Measurements from ENCODE around the gene NRIP1. TPM values are rescaled to one million over a fixed set of nuclear protein-coding genes. Genes with fewer than 3 reads are reported as not detected.
A peak's percentile ranks its signal among the peaks of the same experiment; 100 is the strongest.

NRIP1 gene
- total RNA-seq, 6 donors from 2014 or later, result 10.5 to 47.2 (median 34.8) TPM

GRCh38 chr21:14977814-14978213 is 87.0 kb downstream of the NRIP1 start:
- Histone ChIP-seq H3K4me3 (no peak overlapping the region), H3K9me3 (no peaks in the 10 kb centered on the region), H3K36me3 (peaks cover 0 to 4% (median 0%) of the 10 kb centered on the region in 4 donors), H3K27me3 (no peaks in the 10 kb centered on the region), H3K27ac (no peak overlapping the region), H3K4me1 (peaks cover 0 to 4% (median 1%) of the 10 kb centered on the region in 4 donors)
- DNase-seq, result no peak
- TF ChIP-seq EP300 (IDR thresholded peaks at IDR 0.05) (no peak), POLR2AphosphoS5 (IDR thresholded peaks at IDR 0.05) (no peak), POLR2A (IDR thresholded peaks at IDR 0.05) (no peak), CTCF (IDR thresholded peaks at IDR 0.05) (no peak)
- WGBS, 2 donors, result 91 to 100% methylated on average over 5 of the region's 5 CpGs
- no peak for ATAC-seq (ENCODE audit: low FRiP score in 2 of 2)

- H3K9me3 ChIP-seq, result no peaks in the 10 kb centered on the region
- no peak overlapping the region for H3K4me3 ChIP-seq
- H3K4me1 ChIP-seq, result peaks cover 0 to 4% (median 1%) of the 10 kb centered on the region in 4 donors
- no peak for DNase-seq
- peaks cover 0 to 4% (median 0%) of the 10 kb centered on the region in 4 donors for H3K36me3 ChIP-seq
- TF ChIP-seq EP300 (IDR thresholded peaks at IDR 0.05) (no peak), POLR2A (IDR thresholded peaks at IDR 0.05) (no peak), CTCF (IDR thresholded peaks at IDR 0.05) (no peak), POLR2AphosphoS5 (IDR thresholded peaks at IDR 0.05) (no peak)
- WGBS, 2 donors, result 72 to 81% methylated on average over 6 of the region's 6 CpGs
- ATAC-seq (ENCODE audit: low FRiP score in 2 of 2), result no peak
- H3K27ac ChIP-seq, result no peak overlapping the region
- H3K27me3 ChIP-seq, result no peaks in the 10 kb centered on the region
Measured at GRCh38 chr21:14975136-14975919, 89.5 kb downstream of the NRIP1 start.

GRCh38 chr21:14972678-14973077 is 92.1 kb downstream of the NRIP1 start:
- Histone ChIP-seq H3K4me3 (no peak overlapping the region), H3K36me3 (peaks cover 0 to 15% (median 3%) of the 10 kb centered on the region in 4 donors), H3K27me3 (no peaks in the 10 kb centered on the region), H3K4me1 (peaks cover 0 to under 1% (median 0%) of the 10 kb centered on the region in 4 donors), H3K9me3 (no peaks in the 10 kb centered on the region), H3K27ac (no peak overlapping the region)
- DNase-seq, result peak in 1 of 2 donors; percentile 34
- 92 to 98% methylated on average over 6 of the region's 6 CpGs for whole genome bisulfite sequencing, 2 donors
- ATAC-seq (ENCODE audit: low FRiP score in 2 of 2), result no peak
- no peak for TF ChIP-seq POLR2AphosphoS5 (IDR thresholded peaks at IDR 0.05)
- no peak for TF ChIP-seq POLR2A (IDR thresholded peaks at IDR 0.05)
- no peak for TF ChIP-seq EP300 (IDR thresholded peaks at IDR 0.05)
- no peak for TF ChIP-seq CTCF (IDR thresholded peaks at IDR 0.05)

GRCh38 chr21:14968821-14969220 is 96.0 kb downstream of the NRIP1 start:
- no peaks in the 10 kb centered on the region for H3K9me3 ChIP-seq
- no peak overlapping the region for H3K4me3 ChIP-seq
- 79 to 88% methylated on average over 1 of the region's 1 CpG for WGBS, 2 donors
- no peaks in the 10 kb centered on the region for H3K27me3 ChIP-seq
- DNase-seq (no peak), ATAC-seq (ENCODE audit: low FRiP score in 2 of 2) (no peak)
- peaks cover 3 to 30% (median 14%) of the 10 kb centered on the region in 4 donors for H3K36me3 ChIP-seq
- H3K27ac ChIP-seq, result no peak overlapping the region
- H3K4me1 ChIP-seq, result no peaks in the 10 kb centered on the region
- TF ChIP-seq POLR2AphosphoS5 (IDR thresholded peaks at IDR 0.05), result no peak
- TF ChIP-seq CTCF (IDR thresholded peaks at IDR 0.05), result no peak
- TF ChIP-seq EP300 (IDR thresholded peaks at IDR 0.05), result no peak
- TF ChIP-seq POLR2A (IDR thresholded peaks at IDR 0.05), result no peak

Measured in upper lobe of left lung (tissue), 6 donors.